Endothelial cell of umbilical vein (primary cell): ENCODE measurements around the gene WAS. TPM values are rescaled to one million over a fixed set of nuclear protein-coding genes. Genes with fewer than 3 reads are reported as not detected.

ENCODE experiments used
- BruUV-seq: library from RNA; stranded (reverse); fragments of 400-500 nt; replicated peaks from 2 replicates; lab custom pipeline; 2021; lab: Mats Ljungman, UMichigan
- CTCF ChIA-PET: fragments of 300-600, 350-600 bp; sonication (Branson Sonifier 250); formaldehyde crosslinking; loops from one replicate; lab custom pipeline; 2021; ENCODE audit warnings: antibody characterized with exemption, inconsistent platforms; lab: Charles Lee
- POLR2A ChIA-PET: fragments of 300-600, 350-600 bp; sonication (Branson Sonifier 250); formaldehyde crosslinking; loops from one replicate; lab custom pipeline; 2021; ENCODE audit warnings: antibody characterized with exemption, inconsistent platforms; lab: Charles Lee
- DNase-seq: peaks from one replicate; pipeline ENCODE4 v3.0.0-alpha.2; 2011; ENCODE audit warnings: low read depth, low spot score
- FAIRE-seq: peaks from 2 replicates; lab custom pipeline; 2011; peaks lifted over from hg19 to GRCh38; lab: Jason Lieb, UNC
- H2AFZ ChIP-seq: 2 replicates; pipeline ENCODE4 v1.6.0; 2012; ENCODE audit warnings: low read depth, low read length, control low read depth, inconsistent platforms
- H3K27ac ChIP-seq: 2 replicates; pipeline ENCODE4 v1.5.1; 2011; ENCODE audit warnings: low read depth, mild to moderate bottlenecking, control low read depth, low read length, moderate library complexity; ENCODE audit not compliant: insufficient read depth
- H3K27me3 ChIP-seq, 2 experiments: 2 replicates each; pipeline versions ENCODE4 v1.6.0 to v1.6.1; 2011; ENCODE audit warnings: low read length in 2 of 2, mixed read lengths in 1 of 2; ENCODE audit not compliant: control insufficient read depth in 2 of 2, insufficient read depth in 2 of 2
- H3K36me3 ChIP-seq, 2 experiments: 2 replicates in 1 of 2; 3 replicates in 1 of 2; pipeline ENCODE4 v1.5.1; 2011; ENCODE audit warnings: low read length in 2 of 2, mild to moderate bottlenecking in 1 of 2, moderate library complexity in 1 of 2; ENCODE audit not compliant: control insufficient read depth in 2 of 2, insufficient read depth in 2 of 2; ENCODE audit errors: extremely low read depth in 1 of 2
- H3K4me1 ChIP-seq: 3 replicates; pipeline ENCODE4 v1.5.1; 2011; ENCODE audit warnings: mild to moderate bottlenecking, low read length; ENCODE audit not compliant: control insufficient read depth, insufficient read depth; ENCODE audit errors: extremely low read depth
- H3K4me2 ChIP-seq: 2 replicates; pipeline ENCODE4 v1.6.1; 2011; ENCODE audit warnings: low read length, control low read depth, mixed read lengths; ENCODE audit not compliant: insufficient read depth
- H3K4me3 ChIP-seq, 3 experiments: fragments of 200-600 bp in 1 of 3; sonication (generic), shearing (Covaris generic) in 1 of 3; replicated peaks in 1 of 3; 2 replicates each; pipeline ENCODE4 v1.5.1; 2011 to 2016; ENCODE audit warnings: control low read depth in 3 of 3, low read length in 3 of 3, mild to moderate bottlenecking in 2 of 3, inconsistent platforms in 1 of 3, low read depth in 1 of 3, moderate library complexity in 1 of 3; ENCODE audit not compliant: insufficient read depth in 1 of 3
- H3K79me2 ChIP-seq: 2 replicates; pipeline ENCODE4 v1.6.0; 2012; ENCODE audit warnings: low read length, inconsistent platforms; ENCODE audit not compliant: control insufficient read depth, insufficient read depth
- H3K9ac ChIP-seq: replicated peaks from 2 replicates; pipeline ENCODE3; 2011; ENCODE audit warnings: low read length, control low read depth; ENCODE audit not compliant: insufficient read depth; ENCODE audit errors: extremely low read depth
- H3K9me1 ChIP-seq: replicated peaks from 3 replicates; pipeline ENCODE4 v1.6.0; 2011; ENCODE audit warnings: mild to moderate bottlenecking, low read length; ENCODE audit not compliant: control insufficient read depth, insufficient read depth; ENCODE audit errors: extremely low read depth
- H3K9me3 ChIP-seq: replicated peaks from 2 replicates; pipeline ENCODE4 v1.5.1; 2012; ENCODE audit warnings: low read length, inconsistent platforms; ENCODE audit not compliant: control insufficient read depth, insufficient read depth
- H4K20me1 ChIP-seq: replicated peaks from 2 replicates; pipeline ENCODE3; 2011; ENCODE audit warnings: mild to moderate bottlenecking, low read length; ENCODE audit not compliant: control insufficient read depth, insufficient read depth; ENCODE audit errors: extremely low read depth
- CTCF ChIP-seq, 2 donors: IDR thresholded peaks; 1 replicate in 1 of 2; 2 replicates in 1 of 2; pipeline ENCODE4 v1.5.1; 2011; ENCODE audit warnings: low read length in 2 of 2, mild to moderate bottlenecking in 2 of 2, moderate library complexity in 2 of 2, control low read depth in 1 of 2, inconsistent platforms in 1 of 2, low read depth in 1 of 2; ENCODE audit not compliant: insufficient read depth in 1 of 2; ENCODE audit errors: extremely low read depth in 1 of 2
- EZH2 ChIP-seq: IDR thresholded peaks from 2 replicates; pipeline ENCODE4 v1.6.1; 2012; ENCODE audit warnings: borderline replicate concordance, low read depth, mild to moderate bottlenecking, moderate library complexity, low read length, inconsistent platforms; ENCODE audit not compliant: severe bottlenecking
- FOS ChIP-seq: IDR thresholded peaks from 2 replicates; pipeline ENCODE4 v1.6.1; 2011; ENCODE audit warnings: mild to moderate bottlenecking, low read length, moderate library complexity, borderline replicate concordance; ENCODE audit not compliant: insufficient read depth
- GATA2 ChIP-seq: IDR thresholded peaks from 2 replicates; pipeline ENCODE4 v1.7.0; 2011; ENCODE audit warnings: low read depth, mild to moderate bottlenecking, moderate library complexity, mixed read lengths, low read length; ENCODE audit not compliant: insufficient read length, insufficient read depth
- JUN ChIP-seq: IDR thresholded peaks from 2 replicates; pipeline ENCODE4 v1.6.1; 2011; ENCODE audit warnings: borderline replicate concordance, low read depth; ENCODE audit not compliant: insufficient read length, insufficient read depth
- MYC ChIP-seq: IDR thresholded peaks from one replicate; pipeline ENCODE4 v1.6.1; 2011; ENCODE audit warnings: mild to moderate bottlenecking, low read depth, low read length
- POLR2A ChIP-seq: IDR thresholded peaks from 2 replicates; pipeline ENCODE4 v1.6.1; 2012; ENCODE audit warnings: low read depth, mild to moderate bottlenecking, control low read depth, low read length
- POLR2AphosphoS5 ChIP-seq: IDR thresholded peaks from 2 replicates; pipeline ENCODE4 v1.6.1; 2012; ENCODE audit warnings: low read depth, mild to moderate bottlenecking, control low read depth, low read length, moderate library complexity; ENCODE audit not compliant: insufficient read depth
- dilution Hi-C: fragments of 300-500 bp; cut with MboI; formaldehyde crosslinking; loops from one replicate; pipeline ENCODE4 v1.15.0; 2019; ENCODE audit warnings: low sequenced_read_pairs; ENCODE audit not compliant: extremely low pct_ligation_motif_present
- intact Hi-C: fragments of 100-400 bp; cut with micrococcal nuclease; formaldehyde crosslinking; loops from one replicate; pipeline ENCODE4 v1.10.0; 2022
- polyA plus RNA-seq, 4 experiments: library from polyadenylated mRNA; depleted of rRNA in 3 of 4; stranded (reverse) in 3 of 4; unstranded in 1 of 4; fragments of >200 nt; gene quantifications; 2 replicates each; pipeline versions ENCODE4 v1.2.1 to v1.2.3, GENCODE V29; 2011 to 2012; ENCODE audit warnings: missing spikeins in 1 of 4
- total RNA-seq: library from RNA; stranded (reverse); gene quantifications from 2 replicates; pipeline ENCODE4 v1.2.3, GENCODE V29; 2021
- TF ChIP-seq, protein P1 (sequence below): IDR thresholded peaks from 2 replicates; pipeline ENCODE4 v1.6.1; 2011; ENCODE audit not compliant: insufficient read depth, insufficient read length

WAS gene
- total and polyA plus RNA-seq, 2 donors (not counting 3 experiments of a cell fraction or from before 2014, with no cell fraction given): 0.73 TPM; not detected in 1

GRCh38 chrX:48648336-48648751, 35.3 kb upstream of the WAS start:
- no peak overlapping the region for H3K9ac ChIP-seq
- no peak overlapping the region for H3K4me3 ChIP-seq
- DNase-seq (peak; percentile 43), FAIRE-seq (peak; percentile 63)
- H3K27me3 ChIP-seq: peaks cover 0 to 2% of the 10 kb centered on the region in 2 experiments
- dilution Hi-C loops (no loop called here), intact Hi-C loops (loop anchor here (5.0 kb wide), 1 partner anchor 299 kb away; no protein-coding TSS in a partner anchor)
- no peak overlapping the region for H2AFZ ChIP-seq
- H3K9me1 ChIP-seq: no peaks in the 10 kb centered on the region
- ChIA-PET POLR2A (no interaction called here), CTCF (interaction anchor here (0.6 to 1.5 kb wide), 16 partner anchors 9 to 458 kb away, joined by 3 to 9 read pairs (median 3); partner anchors contain the start of genes PQBP1, SLC35A2 and TIMM17B)
- H3K9me3 ChIP-seq: no peaks in the 10 kb centered on the region
- H3K79me2 ChIP-seq: no peaks in the 10 kb centered on the region
- H3K4me2 ChIP-seq: no peak overlapping the region
- H3K36me3 ChIP-seq: no peaks in the 10 kb centered on the region
- no peak overlapping the region for H3K27ac ChIP-seq
- no peaks in the 10 kb centered on the region for H4K20me1 ChIP-seq
- no peaks in the 10 kb centered on the region for H3K4me1 ChIP-seq
- TF ChIP-seq EZH2 (no peak), CTCF (IDR thresholded peaks at IDR 0.05; ENCODE audit: extremely low read depth in 1 of 2, insufficient read depth in 1 of 2, low read depth in 1 of 2, low read length in 2 of 2) (peak in 1 of 2 donors; percentile 15)
- no TSS peak for BruUV-seq

GRCh38 chrX:48649102-48649501, 34.5 kb upstream of the WAS start:
- BruUV-seq: no TSS peak
- H3K27ac ChIP-seq: no peak overlapping the region
- H3K4me3 ChIP-seq: no peak overlapping the region
- H3K27me3 ChIP-seq: peaks cover 3 to 6% of the 10 kb centered on the region in 2 experiments
- dilution Hi-C loops (no loop called here), intact Hi-C loops (loop anchor here (5.0 kb wide), 1 partner anchor 298 kb away; no protein-coding TSS in a partner anchor)
- no peaks in the 10 kb centered on the region for H3K36me3 ChIP-seq
- TF ChIP-seq, protein P1, sequence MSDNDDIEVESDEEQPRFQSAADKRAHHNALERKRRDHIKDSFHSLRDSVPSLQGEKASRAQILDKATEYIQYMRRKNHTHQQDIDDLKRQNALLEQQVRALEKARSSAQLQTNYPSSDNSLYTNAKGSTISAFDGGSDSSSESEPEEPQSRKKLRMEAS: no peak
- TF ChIP-seq MYC (no peak), POLR2AphosphoS5 (no peak), POLR2A (no peak), JUN (no peak), GATA2 (no peak), CTCF (IDR thresholded peaks at IDR 0.05; ENCODE audit: extremely low read depth in 1 of 2, insufficient read depth in 1 of 2, low read depth in 1 of 2, low read length in 2 of 2) (no peak), FOS (no peak), EZH2 (no peak)
- no peaks in the 10 kb centered on the region for H3K4me1 ChIP-seq
- H3K9me3 ChIP-seq: no peaks in the 10 kb centered on the region
- H3K4me2 ChIP-seq: no peak overlapping the region
- POLR2A ChIA-PET: no interaction called here
- H3K79me2 ChIP-seq: no peaks in the 10 kb centered on the region
- FAIRE-seq (no peak), DNase-seq (no peak)
- H2AFZ ChIP-seq: no peak overlapping the region
- CTCF ChIA-PET: interaction anchor here (0.9 to 1.5 kb wide), 5 partner anchors 17 to 458 kb away, joined by 3 read pairs; no protein-coding TSS in a partner anchor
- no peaks in the 10 kb centered on the region for H4K20me1 ChIP-seq
- no peak overlapping the region for H3K9ac ChIP-seq
- H3K9me1 ChIP-seq: no peaks in the 10 kb centered on the region
